GM21619 (cell line): ENCODE measurements around the gene CD247.

Experiments used
- ATAC-seq: cut with Tn5 transposase; IDR thresholded peaks from one replicate; pipeline ENCODE4 v1.9.1; 2021; ENCODE audit not compliant: unreplicated experiment

Gene CD247

DNA sequence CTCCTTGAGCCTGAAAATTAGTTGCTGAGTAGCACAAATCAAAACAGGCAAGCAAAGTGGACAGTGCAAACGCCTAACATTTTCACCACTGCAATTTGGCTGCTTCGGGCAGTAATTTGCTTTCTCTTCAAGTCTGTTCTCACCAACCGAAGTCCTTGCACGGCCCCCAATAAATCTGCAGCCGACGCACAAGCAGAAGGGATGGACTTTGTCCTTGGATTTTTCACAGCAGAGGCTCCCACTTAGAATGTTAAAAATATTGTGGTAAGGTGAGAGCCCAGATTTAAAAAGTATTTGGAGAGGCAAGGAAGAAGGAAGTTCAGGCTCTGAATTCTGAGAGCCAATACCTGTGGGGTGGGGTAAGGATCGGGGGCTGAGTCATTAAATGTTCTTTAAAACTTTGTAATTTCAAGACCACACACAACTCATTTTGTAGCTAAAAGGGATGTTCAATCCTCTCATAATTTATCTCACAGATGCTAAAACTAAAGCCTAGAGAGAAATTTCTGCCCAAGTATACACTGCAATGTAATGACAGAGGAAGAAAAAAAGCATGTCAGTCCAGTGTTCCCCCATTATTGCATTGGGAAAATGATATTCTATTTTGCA lies 6.2 kb downstream of the CD247 start:
- ATAC-seq, result no peak

DNA sequence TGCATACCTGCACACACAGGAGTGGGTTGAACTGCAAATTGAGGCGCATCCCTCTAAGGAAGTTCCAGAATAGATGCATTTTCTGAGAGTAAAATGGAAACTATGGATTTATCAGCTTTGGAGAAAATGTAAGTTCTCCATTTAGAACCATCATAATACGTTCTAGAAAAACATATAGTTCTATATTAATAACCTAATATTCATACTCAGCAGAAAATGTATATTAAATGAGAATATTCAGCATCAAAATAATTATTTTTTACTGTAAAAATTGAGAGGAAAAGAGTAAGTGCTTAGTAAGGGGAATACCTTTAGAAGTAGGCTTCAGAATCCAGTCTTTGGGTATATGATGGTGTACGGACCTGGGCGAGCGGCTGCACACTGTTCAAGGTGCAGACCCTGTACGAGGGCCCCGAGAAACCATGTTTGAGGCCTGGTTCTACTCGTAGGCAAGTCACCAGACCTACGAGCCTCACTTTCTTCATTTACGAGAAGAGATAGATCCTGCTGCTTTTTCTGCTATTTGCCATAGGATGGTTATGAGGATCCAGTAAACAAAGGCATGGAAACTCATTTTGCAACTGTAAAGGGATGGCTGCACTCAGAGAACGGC lies 6.8 kb downstream of the CD247 start:
- ATAC-seq, result no peak

DNA sequence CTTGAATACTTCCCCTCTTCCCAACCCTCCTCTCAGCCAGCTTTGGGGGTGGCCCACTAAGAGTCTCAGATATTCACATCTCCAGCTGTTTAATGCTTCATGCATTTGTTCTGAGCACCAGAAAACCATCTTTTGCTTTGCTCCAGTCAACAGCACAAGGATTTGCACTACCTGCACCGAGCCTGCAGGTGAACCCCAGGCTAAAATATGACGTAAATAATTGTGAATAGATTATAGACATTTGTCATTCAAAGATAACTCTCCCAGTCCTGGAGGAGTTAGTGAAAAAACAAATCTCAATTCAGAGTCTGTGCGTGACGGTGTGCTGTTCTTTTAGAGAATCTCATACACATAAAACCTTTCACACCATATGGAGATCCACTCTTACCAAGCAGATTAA lies 7.4 kb downstream of the CD247 start:
- ATAC-seq, result no peak

DNA sequence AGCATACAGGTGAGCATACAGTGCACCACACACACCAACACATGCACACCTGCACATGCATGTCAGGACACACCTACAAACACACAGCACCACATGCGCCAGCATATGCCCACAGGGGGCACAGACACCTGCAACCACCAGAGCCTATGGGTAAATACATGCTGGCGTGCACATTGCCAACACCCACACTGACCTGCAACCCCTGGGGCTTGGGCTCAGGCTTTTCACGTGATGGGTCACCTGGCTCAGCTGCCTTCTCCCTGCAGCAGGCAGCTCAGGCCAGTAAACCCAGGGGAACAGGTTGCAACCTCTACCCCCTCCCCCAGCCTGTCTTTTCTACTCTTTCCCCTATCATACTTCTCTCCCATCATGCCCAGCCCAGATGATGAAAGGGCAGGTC lies 8.1 kb downstream of the CD247 start:
- ATAC-seq, result no peak

DNA sequence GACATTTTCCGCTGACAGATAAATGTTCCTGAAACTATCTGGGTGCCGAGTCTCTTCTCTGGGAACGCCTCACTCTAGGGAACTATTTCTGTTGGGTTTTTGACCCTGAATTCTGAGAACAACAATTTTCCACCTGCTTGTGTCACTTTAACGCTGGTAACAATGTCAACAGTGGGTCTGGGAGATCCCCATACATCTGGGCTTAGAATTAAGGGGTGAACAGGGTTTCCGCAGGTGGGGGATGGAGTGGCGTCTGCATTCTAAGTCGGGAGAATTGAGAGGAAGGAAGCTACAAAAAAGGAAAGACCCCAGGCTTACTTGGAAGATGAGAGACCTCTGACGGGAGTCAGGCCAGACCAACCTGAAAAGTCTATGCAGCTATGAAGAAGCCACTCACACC lies 8.7 kb downstream of the CD247 start:
- no peak for ATAC-seq

DNA sequence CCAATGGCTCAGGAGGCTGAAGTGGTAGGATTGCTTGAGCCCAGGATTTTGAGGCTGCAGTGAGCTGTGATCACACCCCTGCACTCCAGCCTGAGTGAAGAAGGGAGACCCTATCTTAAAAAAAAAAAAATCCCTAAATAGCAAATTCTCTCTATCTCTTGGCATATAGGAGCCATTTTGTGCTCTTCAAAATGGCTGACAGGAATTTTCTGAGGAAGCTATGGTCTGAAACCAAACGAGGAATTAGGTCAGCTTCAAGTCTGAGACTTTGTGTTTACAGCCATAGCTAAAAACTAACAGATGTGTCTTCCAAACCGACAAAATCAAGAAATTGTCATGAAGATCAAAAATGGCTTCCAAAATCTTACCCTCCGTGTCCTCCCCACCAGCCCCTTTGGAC lies 10.6 kb downstream of the CD247 start:
- ATAC-seq, result no peak

DNA sequence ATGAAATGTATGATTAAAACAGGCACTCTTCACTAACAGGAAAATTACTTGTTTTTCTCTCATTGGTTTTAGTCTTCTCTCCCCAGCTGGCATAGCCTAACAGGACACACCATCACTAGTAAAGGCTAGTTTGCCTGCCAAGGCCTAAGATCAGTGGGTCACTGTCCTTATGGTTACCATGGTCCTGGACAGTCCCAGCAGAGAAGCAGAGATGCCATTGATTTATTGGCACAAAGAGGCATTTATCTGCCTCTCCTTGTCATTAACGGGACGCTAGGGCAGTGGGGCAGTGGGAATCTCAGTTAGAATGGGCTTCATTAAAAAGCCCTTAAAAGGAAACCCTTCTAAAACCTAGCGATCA lies 13.9 kb downstream of the CD247 start:
- no peak for ATAC-seq

DNA sequence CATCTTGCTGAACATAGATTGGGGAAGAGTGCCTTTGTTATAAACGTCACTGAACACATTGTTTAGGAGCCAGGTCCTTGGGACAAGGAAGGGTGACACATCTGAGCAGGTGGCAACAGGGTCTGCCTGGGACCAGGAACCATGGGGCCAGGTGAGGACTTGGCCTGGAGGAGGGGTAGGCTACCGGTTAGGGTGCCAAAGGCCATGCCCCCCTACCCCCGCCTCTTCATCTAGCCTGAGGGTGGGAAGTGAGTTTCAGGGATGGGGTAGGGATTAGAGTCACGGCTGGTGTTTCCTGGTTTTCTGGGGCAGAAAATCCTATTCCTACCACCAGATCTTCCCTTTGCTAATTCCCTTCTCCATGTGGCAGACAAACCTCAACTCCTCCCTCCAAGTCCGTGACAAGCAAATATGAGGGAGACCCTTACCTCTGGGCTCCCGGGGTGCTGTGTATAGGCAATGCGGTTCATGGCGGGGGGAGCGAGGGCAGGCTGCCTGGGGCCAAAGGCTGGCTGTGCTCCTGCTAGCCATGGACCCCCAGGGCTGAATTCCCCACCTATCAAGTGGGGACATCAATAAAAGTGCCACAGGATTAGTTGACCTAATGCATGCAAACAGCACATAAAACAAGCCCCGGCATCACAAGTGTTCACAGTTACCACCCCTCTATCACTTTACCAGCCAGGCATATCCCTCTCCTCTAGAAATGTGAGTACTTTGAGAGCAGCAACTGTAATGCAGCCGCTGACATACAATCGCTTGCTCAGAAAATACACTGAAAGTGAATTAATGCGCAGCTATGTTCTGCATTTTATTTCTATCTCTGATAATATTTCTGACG lies 14.5 kb downstream of the CD247 start:
- ATAC-seq, result no peak

DNA sequence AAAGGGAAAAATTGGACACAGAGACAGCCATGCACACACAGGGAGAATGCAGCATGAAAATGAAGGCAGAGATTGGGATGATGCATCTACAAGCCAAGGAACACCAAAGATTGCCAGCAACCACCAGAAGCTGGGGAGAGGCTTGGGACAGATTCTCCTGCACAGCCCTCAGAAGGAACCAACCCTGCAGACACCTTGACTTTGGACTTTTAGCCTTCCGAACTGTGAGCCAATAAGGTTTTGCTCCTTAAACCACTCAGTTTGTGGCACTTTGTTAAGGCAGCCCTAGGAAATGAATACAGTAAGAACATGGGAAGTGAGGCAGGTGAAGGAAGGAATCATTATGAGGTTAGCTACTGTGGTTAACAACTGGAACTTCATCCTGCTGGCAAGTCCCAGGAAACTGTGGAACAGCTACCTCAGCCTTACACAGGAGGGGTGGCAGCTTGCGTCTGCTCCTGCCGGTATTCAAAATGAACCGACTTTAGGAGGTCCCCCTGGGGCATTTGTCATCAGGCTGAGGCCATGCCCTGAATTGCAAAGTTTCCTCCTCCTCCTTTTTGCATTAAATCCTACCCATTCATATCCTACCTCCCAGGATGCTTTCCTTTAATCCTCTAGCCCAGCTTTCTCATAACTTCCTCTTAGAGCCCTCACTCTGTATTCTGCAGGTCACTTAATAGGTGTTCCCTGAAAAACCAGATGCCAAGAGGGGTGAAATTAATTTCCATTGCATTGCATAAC lies 15.4 kb downstream of the CD247 start:
- no peak for ATAC-seq

DNA sequence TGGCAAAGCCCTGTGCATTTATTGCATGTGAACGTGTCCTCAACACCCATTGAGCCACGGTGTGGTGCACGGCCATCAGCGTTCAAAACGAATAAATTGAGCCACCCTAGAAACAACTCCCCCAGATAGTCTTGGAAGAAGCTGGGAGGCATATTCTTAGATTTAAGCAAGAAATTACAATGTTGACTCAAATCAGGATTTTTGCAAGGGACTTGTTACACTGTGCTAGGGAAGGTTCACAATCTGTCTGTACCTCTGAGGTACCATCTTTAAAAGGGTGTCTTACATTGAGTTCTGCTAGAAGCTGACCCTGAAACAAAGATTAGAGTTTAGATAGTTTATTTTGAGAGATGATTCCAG lies 16.2 kb downstream of the CD247 start:
- no peak for ATAC-seq

DNA sequence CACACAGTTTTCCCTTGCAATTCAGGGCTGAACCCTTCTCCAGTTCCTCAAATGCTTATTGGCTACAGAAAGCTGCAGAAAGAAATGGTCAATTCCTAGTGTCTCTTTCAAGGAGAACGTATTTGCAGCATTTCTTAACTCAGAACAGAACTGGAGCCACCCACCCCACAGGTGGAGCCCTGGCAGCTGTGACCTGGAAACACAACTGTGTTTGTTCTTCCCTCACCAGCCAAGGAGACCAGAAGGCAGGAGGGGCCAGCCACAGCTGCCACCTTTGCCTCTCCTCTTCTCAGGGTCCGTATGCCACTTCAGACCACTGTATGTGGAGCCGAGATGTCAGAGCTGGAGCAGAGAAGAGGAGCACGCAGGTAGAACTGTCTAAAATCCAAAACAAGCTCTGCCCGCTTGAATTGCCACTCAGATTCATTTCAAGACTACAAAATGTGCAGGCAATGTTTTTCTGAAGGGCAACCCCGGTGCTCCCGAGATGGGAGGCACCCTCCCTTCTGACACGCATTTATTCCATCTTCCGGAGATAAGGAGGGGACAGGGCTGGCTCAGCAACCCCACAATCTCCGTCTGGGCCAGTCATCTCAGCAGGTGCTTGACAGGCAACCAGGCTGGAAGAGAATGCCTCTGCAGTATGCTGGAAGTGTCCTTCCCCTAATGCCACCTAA lies 16.7 kb downstream of the CD247 start:
- no peak for ATAC-seq

DNA sequence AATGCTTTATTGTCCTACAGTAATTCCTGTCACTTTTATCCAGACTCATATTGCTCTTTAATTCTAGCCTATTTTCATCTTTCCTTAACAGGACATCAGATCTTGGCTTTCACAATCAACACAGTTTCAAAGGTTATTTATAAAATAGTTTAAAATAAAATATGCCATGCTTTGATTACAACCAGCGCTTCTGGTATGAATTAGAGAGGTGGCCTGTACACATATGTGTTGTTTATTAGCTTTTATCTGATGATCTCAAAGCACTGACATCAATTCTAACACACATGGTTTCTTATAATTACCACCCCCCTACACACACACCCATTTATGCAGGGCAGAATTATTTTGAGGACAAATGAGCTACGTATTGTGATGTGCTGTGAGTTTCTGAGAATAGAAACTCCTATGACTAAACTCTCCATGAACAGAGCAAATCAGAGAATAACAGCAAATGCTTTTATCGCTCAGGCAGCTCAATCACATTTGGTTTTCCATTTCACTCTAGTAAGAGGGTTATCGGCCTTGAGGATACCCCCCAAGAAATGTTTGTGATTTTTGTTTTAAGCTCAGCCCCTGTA lies 18.0 kb downstream of the CD247 start:
- no peak for ATAC-seq

DNA sequence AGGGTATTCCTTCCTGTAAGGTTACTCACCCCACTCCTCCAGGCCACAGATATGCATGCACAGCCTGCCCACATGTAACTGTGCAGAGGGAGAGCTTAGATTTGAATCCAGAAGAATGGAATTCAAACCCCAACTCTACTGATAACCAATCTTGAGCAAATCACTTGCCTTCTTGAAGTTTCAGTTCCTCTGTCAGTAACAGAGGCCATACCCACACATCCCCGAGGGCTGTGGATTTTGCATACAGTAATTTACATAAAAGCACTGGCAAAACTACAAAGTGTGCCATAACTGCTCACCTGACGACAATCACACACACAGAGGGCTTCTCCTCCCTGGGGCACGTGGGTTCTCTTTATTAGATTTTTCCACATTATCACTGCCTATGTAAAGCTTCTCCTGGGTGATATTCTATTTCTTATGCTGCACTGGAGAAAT lies 18.6 kb downstream of the CD247 start:
- ATAC-seq, result peak; percentile 98

DNA sequence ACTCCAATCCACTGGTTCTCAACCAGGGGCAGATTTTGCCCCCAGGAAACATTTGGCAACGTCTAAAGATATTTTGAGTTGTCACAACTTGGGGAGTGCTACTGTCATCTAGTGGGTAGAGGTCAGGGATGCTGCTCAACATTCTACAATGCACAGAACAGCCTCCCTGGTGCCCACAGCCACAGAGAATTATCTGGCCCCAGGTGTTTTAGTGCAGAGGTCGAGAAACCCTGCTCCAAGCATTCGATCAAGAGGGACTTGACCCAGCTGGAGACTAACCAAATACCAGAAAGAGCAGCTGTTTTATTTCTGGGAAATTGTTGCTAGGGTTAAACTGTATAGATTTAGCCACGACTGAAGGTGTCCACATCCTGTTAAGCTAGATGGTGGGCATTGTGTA lies 19.2 kb downstream of the CD247 start:
- no peak for ATAC-seq

DNA sequence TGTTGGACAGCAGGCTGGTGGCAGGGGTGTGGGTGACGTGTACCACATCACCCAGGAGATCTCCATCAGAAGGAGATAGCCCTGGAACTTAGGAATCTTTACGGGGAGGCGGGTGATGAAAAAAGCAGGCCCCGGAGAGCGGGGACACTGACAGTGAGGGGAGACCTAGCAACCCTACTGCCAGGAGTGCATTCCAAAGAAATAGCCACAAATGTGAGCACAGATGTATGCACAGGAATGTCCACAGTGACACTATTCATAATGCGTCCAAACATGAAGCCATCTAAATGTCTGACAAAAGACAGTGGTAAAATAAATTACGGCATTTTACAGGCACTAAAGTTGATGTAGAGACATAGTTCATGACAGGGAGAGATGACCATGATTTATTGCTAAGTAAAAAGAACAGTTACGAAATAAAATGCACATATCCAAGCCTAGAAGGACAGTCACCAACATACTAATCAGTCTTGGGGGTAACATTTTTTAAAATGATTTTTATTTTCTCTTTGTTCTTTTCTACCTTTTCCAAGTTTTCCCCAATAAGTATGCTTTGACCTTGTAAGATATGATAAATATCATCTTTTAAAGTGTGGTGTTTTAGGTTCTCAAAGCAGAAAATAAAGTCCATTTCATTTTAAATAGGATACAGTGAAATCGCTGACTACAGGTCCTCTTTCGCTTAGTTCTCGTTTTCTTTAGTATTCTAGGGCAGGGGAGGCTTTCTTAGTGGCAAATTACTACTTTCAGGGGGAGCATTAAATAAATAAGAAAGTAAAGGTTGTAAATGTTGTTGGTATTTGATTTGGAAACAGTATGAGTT lies 21.3 kb downstream of the CD247 start:
- no peak for ATAC-seq

DNA sequence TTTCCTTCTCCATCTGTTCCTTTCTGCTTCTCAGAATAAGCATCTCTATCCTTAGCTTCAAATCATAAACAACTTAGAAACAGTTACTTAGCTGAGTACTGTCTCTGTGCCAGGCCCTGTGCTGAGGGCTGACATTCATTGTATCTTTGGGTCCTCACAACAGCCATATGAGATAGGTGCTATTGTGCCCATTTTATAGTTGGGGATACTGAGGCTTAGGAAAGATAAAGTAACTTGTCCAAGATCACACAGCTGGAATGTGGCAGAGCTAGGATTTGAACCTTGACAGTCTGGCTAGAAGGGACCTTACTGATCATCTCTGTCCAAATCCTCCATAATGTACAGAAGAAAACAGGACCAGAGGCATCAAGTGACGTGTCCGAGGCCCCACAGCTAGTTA lies 25.0 kb downstream of the CD247 start:
- no peak for ATAC-seq

DNA sequence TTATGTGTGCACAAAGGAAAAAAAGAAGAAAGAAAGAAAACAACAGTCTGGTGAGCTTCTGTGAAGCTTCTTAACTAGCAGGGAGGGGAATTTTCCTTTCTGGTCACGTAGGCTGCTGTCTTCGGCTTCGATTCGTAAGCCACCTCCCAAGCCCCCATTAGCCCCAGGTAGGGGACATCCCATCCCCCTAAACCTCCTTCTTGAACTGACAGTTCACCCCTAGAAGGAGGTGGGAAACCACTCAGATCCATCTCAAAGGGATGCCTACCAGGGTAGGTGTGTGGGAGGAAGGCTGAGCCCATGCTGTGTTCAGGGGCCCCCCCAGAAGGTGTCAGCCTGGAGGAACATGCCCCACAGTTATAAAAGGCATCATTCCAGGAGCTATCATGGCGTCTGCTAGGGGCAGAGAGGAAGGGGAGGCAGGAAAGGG lies 25.8 kb downstream of the CD247 start:
- ATAC-seq, result no peak

DNA sequence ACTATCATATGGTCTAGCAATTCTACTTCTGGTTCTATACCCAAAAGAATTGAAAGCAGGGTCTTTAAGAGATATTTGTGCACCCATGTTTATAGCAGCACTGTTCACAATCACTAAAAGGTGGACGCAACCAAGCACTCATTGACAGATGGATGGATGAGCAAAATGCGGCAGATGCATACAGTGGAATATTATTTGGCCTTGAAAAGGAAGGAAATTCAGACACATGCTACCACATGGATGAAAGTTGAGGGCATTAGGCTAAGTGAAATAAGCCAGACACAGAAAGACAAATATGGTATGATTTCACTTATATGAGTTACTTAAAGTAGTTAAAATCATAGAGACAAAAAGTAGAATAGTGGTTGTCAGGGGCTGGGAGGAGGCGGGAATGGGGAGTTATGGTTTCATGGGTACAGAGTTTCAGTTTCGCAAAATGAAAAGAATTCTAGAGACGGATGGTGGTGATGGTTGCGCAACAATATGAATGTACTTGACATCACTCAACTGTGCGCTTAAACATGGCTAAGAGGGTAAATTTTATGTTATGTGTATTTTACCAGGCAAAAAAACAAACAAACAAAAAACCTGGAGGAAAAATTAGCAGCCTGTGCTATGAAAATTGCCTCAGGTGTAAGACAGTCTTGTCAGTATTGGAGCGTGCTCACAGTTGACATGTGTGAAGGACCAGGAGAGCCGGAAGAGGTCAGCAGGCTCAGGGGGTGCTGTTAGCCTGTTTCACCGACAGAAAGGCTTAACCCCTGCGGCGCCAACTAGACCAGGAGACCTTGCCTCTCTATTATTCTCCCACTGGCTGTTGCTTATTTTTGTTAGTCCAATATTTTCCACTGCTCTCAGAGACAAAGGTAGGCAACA lies 26.5 kb downstream of the CD247 start:
- no peak for ATAC-seq

DNA sequence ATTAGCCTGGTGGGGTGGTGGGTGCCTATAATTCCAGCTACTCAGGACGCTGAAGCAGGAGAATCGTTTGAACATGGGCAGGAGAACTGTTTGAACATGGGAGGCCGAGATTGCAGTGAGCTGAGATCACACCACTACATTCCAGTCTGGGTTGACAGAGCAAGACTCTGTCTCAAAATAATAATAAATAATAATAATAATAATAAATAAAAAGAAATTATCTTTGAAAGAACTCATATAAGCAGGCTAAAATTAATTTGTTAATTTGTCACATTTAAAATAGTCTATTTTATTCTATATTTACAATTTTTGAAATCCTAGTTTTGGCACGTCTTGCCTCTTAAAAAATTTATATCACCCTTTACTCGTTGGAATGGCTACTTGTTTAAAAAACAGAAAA lies 27.6 kb downstream of the CD247 start:
- ATAC-seq, result no peak
